HPDE6-E6E7 (cell line): ENCODE results near the gene ZNF385C.

ENCODE experiments used
- DNase-seq: peaks from one replicate; pipeline ENCODE4 v3.0.0; 2011; ENCODE audit warnings: missing footprints; ENCODE audit errors: extremely low spot score

ZNF385C gene

DNA sequence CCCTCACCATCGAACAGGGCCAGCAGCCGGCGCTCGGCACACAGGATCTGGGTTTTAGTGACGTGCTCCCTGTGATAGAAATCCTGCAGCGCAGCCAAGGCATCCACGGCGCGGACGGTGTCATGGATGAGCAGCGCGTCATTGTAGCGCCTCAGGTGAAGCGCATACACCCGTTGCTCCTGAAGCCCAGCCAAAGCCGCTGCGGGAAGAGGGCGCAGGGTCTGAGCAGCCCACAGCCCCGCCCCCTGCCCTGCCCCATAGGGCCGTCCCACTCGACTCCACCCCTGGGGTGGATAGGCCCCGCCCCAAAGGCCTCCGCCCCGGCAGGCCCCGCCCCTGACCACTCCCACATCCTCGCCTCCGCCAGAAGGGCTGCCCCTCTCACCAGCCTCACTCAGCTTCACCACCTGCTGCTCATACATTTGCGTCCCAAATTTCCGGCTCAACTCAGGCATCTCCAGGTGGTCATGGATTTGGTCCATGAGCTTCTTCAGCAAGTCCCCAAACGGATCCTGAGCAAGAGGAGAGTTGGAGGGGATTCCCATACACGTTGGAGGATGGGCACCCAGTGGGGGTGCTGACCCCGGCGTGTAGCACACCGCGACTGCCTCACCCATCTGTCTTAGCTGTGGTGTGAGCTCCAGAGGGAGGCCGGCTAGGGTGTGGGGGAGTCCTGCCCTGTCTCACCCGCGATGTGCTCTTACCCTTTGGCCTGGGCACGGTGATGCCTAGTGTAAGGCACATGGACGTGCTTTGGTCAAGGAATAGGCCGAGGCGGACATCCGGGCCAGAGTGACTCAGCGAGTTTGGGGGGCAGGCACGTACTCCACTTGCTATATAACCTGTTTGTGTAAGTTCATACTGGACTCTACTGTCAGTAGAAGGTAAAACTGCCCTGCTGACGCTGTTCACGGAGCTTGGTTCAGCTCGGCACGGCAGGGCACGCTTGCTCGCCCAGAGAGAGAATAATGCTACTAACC is 9.6 kb upstream of the ZNF385C start:
- DNase-seq, result peak; percentile 72

- DNase-seq, result no peak
These were observed 8.9 kb upstream of the ZNF385C start for GRCh38 chr17:42107124-42107523.

- DNase-seq, result no peak
These were observed 7.7 kb upstream of the ZNF385C start for GRCh38 chr17:42106009-42106408.

DNA sequence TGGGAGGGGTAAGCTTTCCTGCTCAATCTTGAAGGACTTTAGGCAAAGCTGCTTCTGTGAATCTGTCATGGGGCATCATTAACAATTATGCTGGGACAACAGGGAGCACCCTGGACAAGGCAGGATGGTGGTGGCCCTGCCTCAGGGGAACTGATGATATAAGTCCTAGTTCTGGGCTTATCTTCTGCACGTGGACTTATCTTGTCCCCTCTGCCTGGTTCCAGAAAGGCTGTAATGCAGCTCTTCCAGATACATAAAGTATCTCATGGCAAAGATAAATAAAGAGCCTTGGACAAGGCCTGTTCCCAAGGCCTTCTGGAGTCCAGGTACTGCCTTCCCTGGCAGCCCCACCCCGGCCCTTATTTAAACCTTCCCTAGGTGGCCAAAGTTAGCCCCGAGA is 6.0 kb upstream of the ZNF385C start:
- no peak for DNase-seq

- no peak for DNase-seq
These were observed 5.1 kb upstream of the ZNF385C start for GRCh38 chr17:42103221-42103954.

GRCh38 chr17:42101513-42102292 is 3.4 kb upstream of the ZNF385C start:
- peak; percentile 45 for DNase-seq

- DNase-seq, result no peak
These were observed 592 bp upstream of the ZNF385C start for GRCh38 chr17:42098730-42099399.

DNA sequence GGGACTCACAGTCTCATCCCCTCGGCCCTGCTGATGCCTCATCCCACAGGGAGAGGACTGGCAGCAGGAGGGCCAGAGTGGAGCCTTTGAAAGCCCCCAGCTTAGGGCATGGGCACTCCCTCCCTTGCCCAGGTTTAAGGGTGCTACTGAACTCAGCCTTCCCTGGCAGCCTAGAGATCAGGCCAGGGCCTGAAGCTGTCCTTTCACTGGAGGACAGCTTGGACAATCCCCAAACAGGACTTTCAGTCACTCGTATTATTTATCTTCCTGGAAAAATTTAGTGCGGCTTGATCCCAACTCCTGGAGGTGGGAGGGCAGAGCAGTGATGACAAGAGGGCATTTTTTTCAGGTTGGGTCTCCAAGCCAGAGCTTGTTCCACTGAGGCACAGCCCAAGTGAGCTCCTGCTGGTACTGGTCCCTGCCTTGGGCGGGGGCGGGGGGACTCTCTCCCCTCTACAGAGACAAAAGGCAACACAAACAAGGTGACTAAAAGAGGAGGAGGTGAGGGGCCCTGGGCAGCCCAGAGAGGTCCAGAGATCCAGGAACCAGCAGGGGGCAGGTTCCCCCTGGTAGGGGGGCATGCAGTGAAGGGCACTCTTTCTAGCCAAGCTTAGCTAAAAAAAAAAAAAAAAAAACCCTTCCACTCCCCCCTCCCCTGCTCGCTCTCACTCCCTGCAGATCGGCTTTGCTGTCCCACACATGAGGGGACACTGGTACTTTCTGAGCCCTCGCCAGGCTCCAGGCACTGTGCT is 1.7 kb downstream of the ZNF385C start:
- no peak for DNase-seq

DNA sequence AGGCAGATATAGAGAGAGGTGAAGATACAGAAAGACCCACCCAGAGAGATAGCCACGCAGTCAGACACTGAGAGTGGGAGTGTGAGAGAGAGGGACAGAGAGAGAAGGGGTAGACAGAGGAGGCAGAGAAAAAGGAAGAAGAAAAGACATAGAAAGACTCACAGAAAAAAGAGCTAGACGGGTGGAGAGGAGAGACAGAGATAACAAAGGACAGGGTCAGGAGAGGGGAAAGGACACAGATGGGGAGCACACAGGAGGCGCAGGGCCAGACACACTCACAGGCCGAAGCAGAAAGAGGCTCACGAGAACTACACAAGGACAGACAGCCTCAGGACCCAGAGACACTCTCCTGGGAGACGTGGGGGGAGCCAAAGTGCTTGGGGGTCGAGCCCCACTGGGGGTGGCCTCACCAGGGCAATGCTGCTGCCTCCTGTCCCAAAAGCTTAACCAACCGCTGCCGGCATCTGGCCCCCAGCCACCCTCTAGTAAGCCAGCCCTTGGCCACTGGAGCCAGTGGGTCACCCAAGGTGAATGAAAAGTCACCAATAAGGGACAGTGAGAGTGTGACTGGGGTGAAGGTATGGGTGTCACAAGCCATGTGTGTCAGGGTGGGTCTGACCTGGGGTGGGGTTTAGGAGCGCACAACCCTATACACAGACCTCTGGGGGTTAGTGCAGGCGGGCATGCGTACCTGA is 3.8 kb downstream of the ZNF385C start:
- no peak for DNase-seq

- no peak for DNase-seq
These were observed 5.3 kb downstream of the ZNF385C start for GRCh38 chr17:42092939-42093338.

- DNase-seq, result no peak
These were observed 7.1 kb downstream of the ZNF385C start for GRCh38 chr17:42090964-42091790.

DNA sequence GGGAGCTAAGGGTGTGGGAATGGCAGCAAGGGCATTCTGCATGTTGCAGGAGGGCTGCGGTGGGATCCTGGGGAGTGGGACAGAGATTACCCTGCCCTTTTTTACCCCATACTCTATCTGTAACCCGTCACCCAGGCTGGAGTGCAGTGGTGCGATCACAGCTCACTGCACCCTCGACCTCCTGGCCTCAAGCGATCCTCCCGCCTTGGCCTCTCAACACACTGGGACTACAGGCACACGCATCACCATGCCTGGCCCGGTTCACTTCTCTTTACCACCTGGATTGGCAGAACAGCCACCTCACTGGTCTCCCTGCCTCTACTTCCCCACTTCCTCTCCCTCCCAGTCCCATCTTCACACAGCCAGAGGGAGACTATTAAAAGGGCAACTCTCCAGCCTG is 9.5 kb downstream of the ZNF385C start:
- DNase-seq, result no peak

DNA sequence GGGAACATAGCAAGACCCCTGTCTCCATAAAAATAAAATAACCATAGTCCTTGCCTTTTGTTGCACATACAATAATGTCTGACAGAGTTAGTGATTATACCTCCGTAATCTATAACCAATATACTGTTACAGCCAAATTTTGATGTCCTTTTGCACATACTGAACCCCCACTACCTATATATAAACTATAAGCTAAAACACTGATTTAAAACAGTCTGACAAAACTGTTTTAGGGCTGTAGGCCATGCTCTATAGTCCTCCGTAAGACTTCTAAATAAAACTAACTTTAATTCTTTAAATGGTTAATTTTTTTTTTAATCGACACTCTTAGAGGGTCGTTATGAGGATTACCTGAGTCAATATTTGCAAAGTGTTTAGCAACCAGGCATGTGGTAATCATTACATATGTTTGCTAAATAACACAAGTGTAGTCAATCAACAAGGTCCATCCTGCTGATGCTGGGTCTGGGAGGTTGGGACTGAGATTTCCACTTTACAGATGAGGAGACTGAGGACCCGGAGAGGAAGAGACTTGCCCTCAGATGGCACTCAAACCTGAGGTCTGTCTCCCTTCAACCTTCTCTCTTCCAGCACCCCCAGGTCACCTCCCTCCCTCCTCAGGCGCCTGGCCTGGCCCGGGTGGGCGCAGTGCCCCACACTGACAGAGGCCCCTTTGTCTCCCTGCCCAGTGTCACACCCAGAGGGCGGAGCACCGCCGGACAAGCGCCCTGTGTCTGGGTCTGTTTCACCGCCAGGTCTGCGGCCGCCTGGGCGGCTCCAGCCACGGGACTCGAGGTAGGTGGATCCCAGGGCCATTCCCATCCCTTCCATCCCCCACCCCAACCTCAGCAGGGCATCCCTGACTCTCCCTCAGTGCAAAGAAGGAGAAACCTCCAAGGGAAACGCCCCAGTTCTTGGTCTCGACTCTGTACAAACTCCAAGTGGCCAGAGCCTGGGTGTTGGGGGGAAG is 10.3 kb downstream of the ZNF385C start:
- DNase-seq, result no peak

DNA sequence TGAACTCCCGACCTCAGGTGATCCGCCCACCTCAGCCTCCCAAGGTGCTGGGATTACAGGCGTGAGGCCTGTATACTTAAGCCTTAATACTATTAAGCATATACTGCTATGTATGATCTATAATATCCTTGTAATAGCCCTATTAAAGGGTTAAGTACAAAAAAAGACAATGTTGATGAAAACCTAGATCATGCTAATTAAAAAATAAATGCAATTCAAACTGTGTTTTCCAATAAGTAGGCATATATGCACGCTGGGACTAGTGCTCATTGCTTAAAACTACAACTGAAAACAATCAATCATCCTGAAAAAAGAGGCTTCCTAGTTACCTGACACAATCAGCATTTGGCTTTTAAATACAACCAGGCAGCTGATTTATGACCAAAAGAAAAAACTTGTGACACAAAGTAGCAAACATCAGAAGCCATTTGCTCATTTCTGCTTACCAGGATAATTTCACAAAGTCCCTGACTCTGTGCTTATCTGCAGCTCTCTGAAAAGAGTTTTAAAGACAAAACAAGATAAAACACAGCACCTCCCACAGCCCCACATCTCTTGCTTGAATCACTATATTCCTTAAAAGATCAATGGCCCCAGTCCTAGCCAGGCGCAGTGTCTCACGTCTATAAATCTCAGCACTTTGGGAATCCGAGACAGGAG is 11.1 kb downstream of the ZNF385C start:
- no peak for DNase-seq

GRCh38 chr17:42081516-42082129 is 16.6 kb downstream of the ZNF385C start:
- no peak for DNase-seq

- DNase-seq, result no peak
These were observed 18.7 kb downstream of the ZNF385C start for GRCh38 chr17:42079541-42079940.

- no peak for DNase-seq
These were observed 19.8 kb downstream of the ZNF385C start for GRCh38 chr17:42078396-42079043.
